GM23248 (cell line): ENCODE results near the gene BCR. TPM values are rescaled to one million over a fixed set of nuclear protein-coding genes. Genes with fewer than 3 reads are reported as not detected.

Experiments used
- DNase-seq: peaks from one replicate; pipeline ENCODE4 v3.0.0-alpha.2; 2015
- H2AFZ ChIP-seq: fragments of 200-600 bp; sonication (generic); 2 replicates; pipeline ENCODE4 v1.6.1; 2016; ENCODE audit warnings: antibody characterized with exemption
- H3F3A ChIP-seq: fragments of 200-600 bp; sonication (generic); 2 replicates; pipeline ENCODE4 v1.6.1; 2016; ENCODE audit warnings: mild to moderate bottlenecking, antibody characterized with exemption, mixed run types; ENCODE audit not compliant: insufficient read depth
- H3K27ac ChIP-seq: fragments of 200-600 bp; sonication (generic); 2 replicates; pipeline ENCODE4 v1.5.1; 2016; ENCODE audit warnings: mild to moderate bottlenecking
- H3K27me3 ChIP-seq: fragments of 200-600 bp; sonication (generic); replicated peaks from 2 replicates; pipeline ENCODE4 v1.6.1; 2016; ENCODE audit warnings: mild to moderate bottlenecking; ENCODE audit not compliant: insufficient read depth
- H3K36me3 ChIP-seq: fragments of 200-600 bp; sonication (generic); 2 replicates; pipeline ENCODE4 v1.6.1; 2016; ENCODE audit warnings: low read depth, mild to moderate bottlenecking
- H3K4me1 ChIP-seq: fragments of 200-600 bp; sonication (generic); 2 replicates; pipeline ENCODE4 v1.6.1; 2016; ENCODE audit warnings: mild to moderate bottlenecking; ENCODE audit not compliant: insufficient read depth
- H3K4me2 ChIP-seq: fragments of 200-600 bp; sonication (generic); one replicate; pipeline ENCODE4 v1.6.1; 2016; ENCODE audit warnings: mild to moderate bottlenecking; ENCODE audit not compliant: unreplicated experiment
- H3K4me3 ChIP-seq: fragments of 200-600 bp; sonication (generic); 2 replicates; pipeline ENCODE4 v1.5.1; 2016; ENCODE audit warnings: mild to moderate bottlenecking
- H3K79me2 ChIP-seq: fragments of 200-600 bp; sonication (generic); 2 replicates; pipeline ENCODE4 v1.6.1; 2016; ENCODE audit warnings: mild to moderate bottlenecking; ENCODE audit not compliant: insufficient read depth
- H3K9ac ChIP-seq: fragments of 200-600 bp; sonication (generic); 2 replicates; pipeline ENCODE4 v1.6.1; 2016; ENCODE audit warnings: mild to moderate bottlenecking
- H3K9me2 ChIP-seq: fragments of 200-600 bp; sonication (generic); 2 replicates; pipeline ENCODE4 v1.6.1; 2016; ENCODE audit warnings: mixed run types, mild to moderate bottlenecking, moderate library complexity; ENCODE audit not compliant: insufficient read depth
- H3K9me3 ChIP-seq: fragments of 200-600 bp; sonication (generic); one replicate; pipeline ENCODE4 v1.6.1; 2017; ENCODE audit warnings: low read depth
- H4K20me1 ChIP-seq: fragments of 200-600 bp; sonication (generic); 2 replicates; pipeline ENCODE4 v1.6.0; 2016; ENCODE audit not compliant: insufficient read depth
- EZH2 ChIP-seq: fragments of 200-600 bp; sonication (generic); IDR thresholded peaks from 2 replicates; pipeline ENCODE4 v1.6.1; 2018; ENCODE audit warnings: antibody characterized with exemption, mild to moderate bottlenecking; ENCODE audit not compliant: insufficient read depth, poor library complexity, severe bottlenecking
- EZH2phosphoT487 ChIP-seq: fragments of 200-600 bp; sonication (generic); IDR thresholded peaks from 2 replicates; pipeline ENCODE4 v1.6.1; 2018; ENCODE audit warnings: antibody characterized with exemption, moderate library complexity, mild to moderate bottlenecking, low read depth; ENCODE audit not compliant: insufficient read depth
- WGBS, 2 experiments: methylation state at CpG; one replicate each; pipeline ENCODE4 v1.1.6; 2015 to 2017; ENCODE audit warnings: low lambda C conversion rate in 2 of 2, low coverage in 1 of 2; ENCODE audit errors: missing lambda C conversion rate in 2 of 2; 5-methylcytosine and 5-hydroxymethylcytosine counted together
- in situ Hi-C: fragments of 300-500 bp; cut with MboI; formaldehyde crosslinking; loops from 2 replicates; pipeline ENCODE4 v1.15.0; 2020
- polyA plus RNA-seq: library from polyadenylated mRNA; unstranded; fragments of >200 nt; fragmentation: Nextera tagmentation; extraction: Ambion mirVana; gene quantifications from 2 replicates; pipeline ENCODE4 v1.2.1, GENCODE V29; 2016
- total RNA-seq: library from RNA; depleted of rRNA; stranded (reverse); fragments of >200 nt; shearing (Covaris generic); gene quantifications from 2 replicates; pipeline ENCODE4 v1.2.3, GENCODE V29; 2014

BCR gene
- total and polyA plus RNA-seq, 2 experiments from 2014 or later, result 4.7 to 30.0 TPM

DNA sequence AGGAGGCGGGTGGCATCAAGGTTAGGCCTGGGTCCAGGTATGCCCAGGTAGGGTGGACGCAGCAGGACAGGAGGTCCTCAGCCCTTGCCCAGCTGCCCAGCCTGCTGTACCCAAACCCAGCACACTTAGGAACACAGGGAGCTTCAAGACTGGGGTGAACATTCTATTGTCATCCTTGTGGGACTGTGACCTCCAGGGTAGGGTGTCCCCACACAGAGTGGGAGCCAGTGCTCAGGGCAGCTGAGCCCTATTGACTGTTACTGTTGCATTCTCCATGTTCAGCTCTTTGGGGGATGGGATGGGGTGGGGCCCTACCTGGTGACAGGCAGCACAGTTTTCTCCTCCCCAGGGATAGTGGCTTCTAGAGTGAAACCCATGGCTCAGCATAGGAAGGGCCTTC lies 106.0 kb downstream of the BCR start:
- Histone ChIP-seq H3K9me3 (no peaks in the 10 kb centered on the region), H3K4me1 (peaks cover 11% of the 10 kb centered on the region), H3K27ac (no peak overlapping the region), H3F3A (no peaks in the 10 kb centered on the region), H3K9me2 (no peaks in the 10 kb centered on the region), H3K79me2 (no peaks in the 10 kb centered on the region), H3K36me3 (no peaks in the 10 kb centered on the region), H3K27me3 (no peaks in the 10 kb centered on the region), H3K4me2 (no peak overlapping the region), H3K4me3 (no peak overlapping the region), H4K20me1 (no peaks in the 10 kb centered on the region), H3K9ac (no peak overlapping the region), H2AFZ (no peak overlapping the region)
- DNase-seq, result no peak
- TF ChIP-seq EZH2, result no peak
- no peak for TF ChIP-seq EZH2phosphoT487
- in situ Hi-C loops, result no loop called here
- WGBS, 2 experiments, result 100% methylated on average over 2 of the region's 2 CpGs

DNA sequence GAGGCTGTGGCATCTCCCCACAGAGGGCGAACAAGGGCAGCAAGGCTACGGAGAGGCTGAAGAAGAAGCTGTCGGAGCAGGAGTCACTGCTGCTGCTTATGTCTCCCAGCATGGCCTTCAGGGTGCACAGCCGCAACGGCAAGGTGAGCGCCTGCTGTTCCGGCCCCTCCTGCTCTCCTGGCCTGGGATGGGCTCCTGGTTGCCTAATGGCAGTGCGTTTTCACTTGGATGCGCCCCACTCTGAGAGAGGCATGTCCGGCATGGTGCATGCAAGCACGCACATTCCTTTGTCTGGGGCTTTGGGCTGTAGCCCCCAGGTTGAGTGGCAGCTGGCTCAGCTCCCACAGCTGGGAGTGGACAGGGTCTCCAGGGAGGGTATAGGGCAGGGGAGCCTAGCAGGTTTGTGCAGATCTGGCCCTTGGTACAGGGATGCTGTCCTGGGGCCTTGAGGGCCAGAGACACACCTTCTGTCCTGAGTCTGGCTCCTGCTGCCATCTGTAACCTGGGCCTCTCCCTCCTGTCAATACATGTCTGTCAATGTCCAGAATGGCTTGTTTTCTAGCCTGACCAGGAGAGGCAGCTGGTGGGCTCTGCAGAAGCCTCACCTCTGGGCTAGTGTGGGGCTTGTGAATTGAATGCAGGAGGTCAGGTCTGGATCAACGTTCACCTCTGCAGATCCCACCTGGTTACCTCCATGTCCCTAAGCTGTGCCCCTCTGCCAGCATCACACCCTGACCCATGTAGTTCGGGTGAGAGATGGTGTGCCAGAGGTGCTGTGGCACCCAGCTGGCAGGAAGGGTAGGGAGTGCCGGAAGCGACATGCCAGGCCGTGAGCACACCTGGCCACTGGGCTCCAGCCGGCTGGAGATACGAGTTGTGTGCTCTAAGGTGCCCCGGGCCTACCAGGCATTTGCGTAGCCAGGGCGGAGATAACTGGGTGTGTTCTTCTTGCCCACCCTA lies 107.1 kb downstream of the BCR start:
- H3K27ac ChIP-seq, result no peak overlapping the region
- no peaks in the 10 kb centered on the region for H3F3A ChIP-seq
- no peak overlapping the region for H3K9ac ChIP-seq
- H3K79me2 ChIP-seq, result no peaks in the 10 kb centered on the region
- no peak overlapping the region for H3K4me3 ChIP-seq
- 93 to 97% methylated on average over 21 of the region's 21 CpGs for WGBS, 2 experiments
- H3K4me1 ChIP-seq, result peaks cover 1% of the 10 kb centered on the region; the same call in 1 of the 2 replicates
- H2AFZ ChIP-seq, result no peak overlapping the region
- in situ Hi-C loops, result no loop called here
- DNase-seq, result no peak
- TF ChIP-seq EZH2phosphoT487, result no peak
- TF ChIP-seq EZH2, result no peak
- no peaks in the 10 kb centered on the region for H3K9me3 ChIP-seq
- no peaks in the 10 kb centered on the region for H3K36me3 ChIP-seq
- H3K9me2 ChIP-seq, result no peaks in the 10 kb centered on the region
- no peaks in the 10 kb centered on the region for H3K27me3 ChIP-seq
- no peak overlapping the region for H3K4me2 ChIP-seq
- no peaks in the 10 kb centered on the region for H4K20me1 ChIP-seq

DNA sequence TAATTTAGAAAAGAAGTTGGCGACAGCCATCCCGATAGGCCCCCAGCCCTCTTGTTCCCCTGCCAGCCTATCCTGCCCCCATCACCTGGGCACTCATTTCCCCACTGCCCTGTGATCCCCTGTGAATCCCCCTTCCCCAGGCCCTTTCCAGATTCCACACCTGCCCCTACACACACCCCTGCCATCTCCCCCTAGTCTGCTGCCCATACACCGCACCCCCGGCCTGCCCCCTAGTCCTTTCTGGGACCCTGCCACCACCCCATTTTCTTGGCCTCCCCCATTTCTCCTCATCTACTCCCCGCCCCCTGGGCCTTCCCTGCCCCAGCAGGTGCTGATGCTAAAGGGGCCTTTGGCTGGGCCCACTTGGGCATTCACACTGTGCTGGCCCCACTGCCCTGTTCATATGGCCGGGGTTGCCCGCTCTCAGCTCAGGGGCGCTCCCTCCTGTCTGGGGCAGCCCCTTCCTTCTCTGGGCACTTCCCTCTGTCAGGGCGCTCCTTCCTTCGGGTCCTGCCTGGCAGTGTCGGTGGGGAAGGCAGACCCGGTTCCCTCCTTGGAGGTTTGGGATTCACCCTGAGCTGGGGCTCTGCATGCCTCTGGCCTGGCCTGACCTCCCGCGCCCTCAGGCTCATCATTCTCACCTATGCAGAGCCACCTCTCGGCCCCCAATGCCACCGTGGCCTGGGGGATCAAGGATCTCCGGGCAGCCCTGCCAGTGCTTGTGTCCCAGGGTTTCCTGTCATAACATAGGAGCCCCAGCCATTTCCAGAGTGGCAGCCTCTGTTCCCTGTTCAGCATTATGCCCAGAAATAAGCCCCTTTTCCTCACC lies 108.2 kb downstream of the BCR start:
- no peaks in the 10 kb centered on the region for H3K9me3 ChIP-seq
- H3F3A ChIP-seq, result no peaks in the 10 kb centered on the region
- H3K79me2 ChIP-seq, result no peaks in the 10 kb centered on the region
- no peaks in the 10 kb centered on the region for H3K36me3 ChIP-seq
- in situ Hi-C loops, result no loop called here
- H3K9ac ChIP-seq, result no peak overlapping the region
- no peaks in the 10 kb centered on the region for H3K27me3 ChIP-seq
- H3K4me3 ChIP-seq, result no peak overlapping the region
- H3K4me1 ChIP-seq, result no peaks in the 10 kb centered on the region
- no peak overlapping the region for H3K4me2 ChIP-seq
- no peaks in the 10 kb centered on the region for H3K9me2 ChIP-seq
- H3K27ac ChIP-seq, result no peak overlapping the region
- DNase-seq, result no peak
- no peak overlapping the region for H2AFZ ChIP-seq
- WGBS, 2 experiments, result 95% methylated on average over 15 to 17 of the region's 17 CpGs
- no peaks in the 10 kb centered on the region for H4K20me1 ChIP-seq
- TF ChIP-seq EZH2 (no peak), EZH2phosphoT487 (no peak)

DNA sequence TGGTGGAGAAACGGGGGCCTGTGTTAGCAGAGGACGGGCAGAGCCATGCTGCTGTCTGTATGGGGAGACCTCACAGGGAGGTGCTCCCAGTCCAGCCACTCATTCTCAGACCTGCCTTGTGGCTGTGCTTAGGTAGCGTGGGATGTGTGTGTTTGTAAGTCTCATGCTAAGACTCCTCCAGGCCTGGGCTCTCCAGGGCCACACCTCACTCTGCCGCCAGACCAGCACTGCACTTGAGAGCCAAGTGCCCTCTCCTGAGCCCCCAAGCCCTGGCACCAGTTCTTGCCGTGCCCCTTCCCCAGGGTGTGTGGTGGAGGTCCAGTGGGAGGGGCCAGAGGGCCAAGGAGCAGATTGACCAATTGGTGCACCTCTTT lies 108.8 kb downstream of the BCR start:
- H3K9ac ChIP-seq, result no peak overlapping the region
- H3K36me3 ChIP-seq, result no peaks in the 10 kb centered on the region
- DNase-seq, result no peak
- H3K79me2 ChIP-seq, result no peaks in the 10 kb centered on the region
- H4K20me1 ChIP-seq, result no peaks in the 10 kb centered on the region
- no peaks in the 10 kb centered on the region for H3K27me3 ChIP-seq
- no peaks in the 10 kb centered on the region for H3K4me1 ChIP-seq
- no peak for TF ChIP-seq EZH2phosphoT487
- TF ChIP-seq EZH2, result no peak
- H2AFZ ChIP-seq, result no peak overlapping the region
- no peak overlapping the region for H3K4me2 ChIP-seq
- no peak overlapping the region for H3K27ac ChIP-seq
- no peaks in the 10 kb centered on the region for H3K9me2 ChIP-seq
- no peaks in the 10 kb centered on the region for H3K9me3 ChIP-seq
- H3F3A ChIP-seq, result no peaks in the 10 kb centered on the region
- no peak overlapping the region for H3K4me3 ChIP-seq
- in situ Hi-C loops, result no loop called here
- 95 to 97% methylated on average over 5 of the region's 5 CpGs for WGBS, 2 experiments
